SK-N-SH (cell line): ENCODE data around the gene ZNF665. TPM values are rescaled to one million over a fixed set of nuclear protein-coding genes. Genes with fewer than 3 reads are reported as not detected.

Experiments
- CTCF ChIA-PET: fragments of 300-600, 350-600 bp; formaldehyde crosslinking; extraction: SDS; loops from one replicate; lab custom pipeline; 2021; lab: Yijun Ruan, JAX
- POLR2A ChIA-PET: fragments of 350-600 bp; sonication (Branson Sonifier 250); formaldehyde crosslinking; extraction: SDS; loops from one replicate; lab custom pipeline; 2020; ENCODE audit warnings: antibody characterized with exemption, inconsistent platforms; lab: Yijun Ruan, JAX
- DNase-seq: peaks from one replicate; pipeline ENCODE4 v3.0.0; 2012
- H2AFZ ChIP-seq: fragments of 200-600 bp; sonication (generic); 2 replicates; pipeline ENCODE4 v1.8.1; 2016; ENCODE audit warnings: antibody characterized with exemption, mild to moderate bottlenecking, low read depth
- H3F3A ChIP-seq: fragments of 200-600 bp; sonication (generic); replicated peaks from 2 replicates; pipeline ENCODE3; 2016; ENCODE audit warnings: antibody characterized with exemption, mild to moderate bottlenecking; ENCODE audit not compliant: insufficient read depth
- H3K27ac ChIP-seq, 2 experiments: fragments of 200-500 bp in 1 of 2; fragments of 200-600 bp in 1 of 2; sonication (Bioruptor generic) in 1 of 2; sonication (generic), shearing (Covaris generic) in 1 of 2; 2 replicates each; pipeline versions ENCODE4 v1.5.1 to v1.6.1; 2014 to 2016; ENCODE audit warnings: low read depth in 2 of 2, inconsistent platforms in 1 of 2, low read length in 1 of 2, mild to moderate bottlenecking in 1 of 2, mixed read lengths in 1 of 2
- H3K27me3 ChIP-seq: fragments of 200-600 bp; sonication (generic), shearing (Covaris generic); 2 replicates; pipeline ENCODE4 v1.6.1; 2016; ENCODE audit warnings: mixed run types; ENCODE audit not compliant: insufficient read depth
- H3K36me3 ChIP-seq, 2 experiments: fragments of 200-500 bp in 1 of 2; fragments of 200-600 bp in 1 of 2; sonication (Bioruptor generic) in 1 of 2; sonication (generic) in 1 of 2; replicated peaks in 1 of 2; 2 replicates each; pipeline versions ENCODE3 to v1.5.1; 2014 to 2016; ENCODE audit warnings: low read length in 1 of 2, mild to moderate bottlenecking in 1 of 2; ENCODE audit not compliant: insufficient read depth in 2 of 2, control insufficient read depth in 1 of 2
- H3K4me1 ChIP-seq, 2 experiments: fragments of 200-500 bp in 1 of 2; fragments of 200-600 bp in 1 of 2; sonication (Bioruptor generic) in 1 of 2; sonication (generic), shearing (Covaris generic) in 1 of 2; 2 replicates each; pipeline versions ENCODE4 v1.5.1 to v1.6.1; 2014 to 2016; ENCODE audit warnings: low read depth in 1 of 2, low read length in 1 of 2, mixed run types in 1 of 2; ENCODE audit not compliant: insufficient read depth in 2 of 2, control insufficient read depth in 1 of 2
- H3K4me2 ChIP-seq: fragments of 200-600 bp; sonication (generic), shearing (Covaris generic); 2 replicates; pipeline ENCODE4 v1.6.1; 2017; ENCODE audit warnings: mixed run types
- H3K4me3 ChIP-seq, 2 experiments: fragments of 200-500 bp in 1 of 2; fragments of 200-600 bp in 1 of 2; sonication (Bioruptor generic) in 1 of 2; sonication (generic), shearing (Covaris generic) in 1 of 2; 2 replicates each; pipeline versions ENCODE4 v1.5.1 to v1.8.1; 2014 to 2016; ENCODE audit warnings: low read depth in 2 of 2, inconsistent platforms in 1 of 2, low read length in 1 of 2, mild to moderate bottlenecking in 1 of 2, mixed read lengths in 1 of 2, moderate library complexity in 1 of 2
- H3K79me2 ChIP-seq: fragments of 200-600 bp; sonication (generic); 2 replicates; pipeline ENCODE4 v1.8.1; 2017; ENCODE audit warnings: mild to moderate bottlenecking; ENCODE audit not compliant: insufficient read depth
- H3K9ac ChIP-seq: fragments of 200-600 bp; sonication (generic); 2 replicates; pipeline ENCODE4 v1.6.1; 2017; ENCODE audit warnings: mixed run types
- H3K9me2 ChIP-seq: fragments of 200-600 bp; sonication (generic); 2 replicates; pipeline ENCODE4 v1.6.1; 2017; ENCODE audit warnings: mixed run types
- H3K9me3 ChIP-seq: fragments of 200-600 bp; sonication (generic); 2 replicates; pipeline ENCODE4 v1.6.1; 2017; ENCODE audit warnings: mixed run types, mild to moderate bottlenecking, moderate library complexity
- H4K20me1 ChIP-seq: fragments of 200-600 bp; sonication (generic); 2 replicates; pipeline ENCODE4 v1.6.1; 2017; ENCODE audit warnings: mild to moderate bottlenecking, mixed run types; ENCODE audit not compliant: insufficient read depth
- CHD2 ChIP-seq: fragments of 150-350 bp; IDR thresholded peaks from 2 replicates; pipeline ENCODE4 v1.6.1; 2018; ENCODE audit warnings: low read length; ENCODE audit not compliant: partially characterized antibody
- ELF1 ChIP-seq: IDR thresholded peaks from 2 replicates; pipeline ENCODE4 v1.4.0; 2012
- EP300 ChIP-seq, 2 experiments: IDR thresholded peaks; 2 replicates each; pipeline versions ENCODE4 v1.4.0 to v1.6.1; 2012; ENCODE audit warnings: borderline replicate concordance in 1 of 2, low read depth in 1 of 2, low read length in 1 of 2
- EZH2phosphoT487 ChIP-seq: fragments of 200-600 bp; sonication (generic); IDR thresholded peaks from 2 replicates; pipeline ENCODE4 v1.6.1; 2017; ENCODE audit warnings: low read depth, mixed run types, mild to moderate bottlenecking, antibody characterized with exemption, moderate library complexity, borderline replicate concordance
- FOSL2 ChIP-seq: IDR thresholded peaks from 2 replicates; pipeline ENCODE4 v1.4.0; 2012; ENCODE audit warnings: low read depth, mild to moderate bottlenecking, moderate library complexity, borderline replicate concordance
- GABPA ChIP-seq: IDR thresholded peaks from 2 replicates; pipeline ENCODE4 v1.4.0; 2012; ENCODE audit warnings: low read depth, mild to moderate bottlenecking
- GATA2 ChIP-seq: sonication (generic); formaldehyde crosslinking; IDR thresholded peaks from 2 replicates; pipeline ENCODE4 v1.5.0; 2020; ENCODE audit warnings: mild to moderate bottlenecking, missing genetic modification reagents
- MXI1 ChIP-seq: IDR thresholded peaks from 2 replicates; pipeline ENCODE4 v1.6.1; 2012; ENCODE audit warnings: mild to moderate bottlenecking, low read depth, low read length, improper control_type of control experiment
- NRF1 ChIP-seq: IDR thresholded peaks from 2 replicates; pipeline ENCODE4 v1.6.1; 2012; ENCODE audit warnings: low read depth, mild to moderate bottlenecking, low read length
- PBX3 ChIP-seq: IDR thresholded peaks from 2 replicates; pipeline ENCODE4; 2012
- POLR2AphosphoS5 ChIP-seq: IDR thresholded peaks from 2 replicates; pipeline ENCODE4 v1.6.1; 2012; ENCODE audit warnings: low read depth, low read length
- RAD21 ChIP-seq: IDR thresholded peaks from 2 replicates; pipeline ENCODE4 v1.6.1; 2012; ENCODE audit warnings: mild to moderate bottlenecking, low read length
- RFX5 ChIP-seq: IDR thresholded peaks from 2 replicates; pipeline ENCODE4 v1.6.1; 2012; ENCODE audit warnings: mild to moderate bottlenecking, improper control_type of control experiment, low read length
- RXRA ChIP-seq: IDR thresholded peaks from 2 replicates; pipeline ENCODE4 v1.4.0; 2012; ENCODE audit warnings: low read depth, mild to moderate bottlenecking, borderline replicate concordance
- TAF1 ChIP-seq: IDR thresholded peaks from 2 replicates; pipeline ENCODE4 v1.6.1; 2012; ENCODE audit warnings: low read depth, mild to moderate bottlenecking, low read length, moderate library complexity, borderline replicate concordance
- TCF12 ChIP-seq: IDR thresholded peaks from 2 replicates; pipeline ENCODE4 v1.4.0; 2012
- YY1 ChIP-seq: IDR thresholded peaks from 2 replicates; pipeline ENCODE4 v1.4.0; 2012; ENCODE audit warnings: low read depth, mild to moderate bottlenecking
- WGBS: methylation state at CpG from one replicate; pipeline ENCODE4 v1.1.6; 2017; ENCODE audit warnings: low lambda C conversion rate; 5-methylcytosine and 5-hydroxymethylcytosine counted together
- polyA plus RNA-seq, 3 experiments: library from polyadenylated mRNA; depleted of rRNA; stranded (reverse); fragments of >200 nt; gene quantifications; 2 replicates each; pipeline ENCODE4 v1.2.3, GENCODE V29; 2012
- TF ChIP-seq, protein P1 (sequence below): fragments of 150-350 bp; IDR thresholded peaks from 2 replicates; pipeline ENCODE4 v1.6.1; 2016; ENCODE audit warnings: mild to moderate bottlenecking, low read depth, low read length
- TF ChIP-seq, protein P2 (sequence below): IDR thresholded peaks from 2 replicates; pipeline ENCODE4 v1.4.0; 2012; ENCODE audit warnings: low read depth

Gene ZNF665
- polyA plus RNA-seq, 1 of the 3 experiments (the other 2 are of a cell fraction) = 3.2 TPM

DNA sequence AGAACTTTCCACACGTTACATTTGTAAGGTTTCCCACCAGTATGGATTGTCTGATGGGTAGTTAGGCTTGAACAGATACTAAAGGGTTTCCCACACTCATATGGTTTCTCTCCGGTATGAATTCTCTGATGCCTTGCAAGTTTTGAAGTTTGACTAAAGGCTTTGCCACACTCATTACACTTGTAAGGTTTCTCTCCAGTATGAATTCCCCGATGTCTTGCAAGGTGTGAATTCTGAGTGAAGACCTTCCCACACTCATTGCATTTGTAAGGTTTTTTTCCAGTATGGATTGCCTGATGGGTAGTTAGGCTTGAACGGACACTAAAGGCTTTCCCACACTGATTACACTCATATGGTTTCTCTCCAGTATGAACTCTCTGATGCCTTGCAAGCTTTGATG, 52.8 kb downstream of the ZNF665 start (continued):
- no peak for TF ChIP-seq PBX3
- TF ChIP-seq FOSL2 = no peak

DNA sequence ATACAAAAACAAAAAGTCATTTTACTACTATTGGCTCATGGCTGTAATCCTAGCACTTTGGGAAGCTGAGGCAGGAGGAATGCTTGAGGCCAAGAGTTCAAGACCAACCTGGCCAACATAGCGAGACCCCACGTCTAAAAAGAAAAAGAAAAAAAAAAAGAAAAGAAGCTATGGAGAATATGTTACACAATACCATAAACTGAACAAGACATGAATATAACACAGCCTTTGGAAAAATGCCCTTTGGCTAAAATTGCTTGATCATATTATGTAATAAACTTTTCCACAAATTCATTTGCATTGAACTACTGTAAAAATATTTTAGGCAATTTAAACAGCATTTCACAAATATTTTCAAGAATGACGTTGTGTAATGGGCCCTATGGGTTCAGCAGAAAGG, 56.7 kb downstream of the ZNF665 start:
- H3K9ac ChIP-seq = no peak overlapping the region
- no peak overlapping the region for H2AFZ ChIP-seq
- no peak overlapping the region for H3K27ac ChIP-seq
- H3K27me3 ChIP-seq = no peaks in the 10 kb centered on the region
- no peaks in the 10 kb centered on the region for H3K9me2 ChIP-seq
- H3K4me1 ChIP-seq = peaks cover 0 to 5% of the 10 kb centered on the region in 2 experiments; a peak in 1 of 4 replicates
- H4K20me1 ChIP-seq = no peaks in the 10 kb centered on the region
- no peak for DNase-seq
- 76% methylated on average over 3 of the region's 3 CpGs for WGBS
- no peak for TF ChIP-seq GATA2
- TF ChIP-seq TAF1 = no peak
- TF ChIP-seq, protein P1, sequence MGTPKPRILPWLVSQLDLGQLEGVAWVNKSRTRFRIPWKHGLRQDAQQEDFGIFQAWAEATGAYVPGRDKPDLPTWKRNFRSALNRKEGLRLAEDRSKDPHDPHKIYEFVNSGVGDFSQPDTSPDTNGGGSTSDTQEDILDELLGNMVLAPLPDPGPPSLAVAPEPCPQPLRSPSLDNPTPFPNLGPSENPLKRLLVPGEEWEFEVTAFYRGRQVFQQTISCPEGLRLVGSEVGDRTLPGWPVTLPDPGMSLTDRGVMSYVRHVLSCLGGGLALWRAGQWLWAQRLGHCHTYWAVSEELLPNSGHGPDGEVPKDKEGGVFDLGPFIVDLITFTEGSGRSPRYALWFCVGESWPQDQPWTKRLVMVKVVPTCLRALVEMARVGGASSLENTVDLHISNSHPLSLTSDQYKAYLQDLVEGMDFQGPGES = no peak
- no peak for TF ChIP-seq PBX3
- TF ChIP-seq RXRA = no peak
- TF ChIP-seq TCF12 = no peak
- no peak for TF ChIP-seq RAD21
- peaks cover 14% of the 10 kb centered on the region; the same call in 1 of the 2 replicates for H3K9me3 ChIP-seq
- H3F3A ChIP-seq = no peaks in the 10 kb centered on the region
- peaks cover 4 to 16% of the 10 kb centered on the region in 2 experiments for H3K36me3 ChIP-seq
- H3K4me2 ChIP-seq = no peak overlapping the region
- no peaks in the 10 kb centered on the region for H3K79me2 ChIP-seq
- no peak overlapping the region for H3K4me3 ChIP-seq
- ChIA-PET CTCF (no interaction called here), POLR2A (no interaction called here)

- ChIA-PET POLR2A (no interaction called here), CTCF (no interaction called here)
- Histone ChIP-seq H3K27me3 (no peaks in the 10 kb centered on the region), H3K4me3 (peak within 1 kb of the TSS; percentile 54 to 61), H3F3A (no peaks in the 10 kb centered on the region), H3K9me3 (peaks cover 2% of the 10 kb centered on the region; the same call in 1 of the 2 replicates), H3K79me2 (no peaks in the 10 kb centered on the region), H3K4me1 (peaks cover 0 to 5% of the 10 kb centered on the region in 2 experiments; a peak in 1 of 4 replicates), H3K9ac (peak within 1 kb of the TSS; percentile 40; the same call in 1 of the 2 replicates), H3K27ac (peak within 1 kb of the TSS in 1 of 2 experiments; percentile 58; a peak in 1 of 4 replicates), H3K4me2 (peak within 1 kb of the TSS; percentile 44; the same call in 1 of the 2 replicates), H3K9me2 (no peaks in the 10 kb centered on the region), H3K36me3 (no peaks in the 10 kb centered on the region), H2AFZ (no peak within 1 kb of the TSS), H4K20me1 (no peaks in the 10 kb centered on the region)
- TF ChIP-seq YY1 (no peak), CHD2 (peak; percentile 21), TAF1 (no peak), POLR2AphosphoS5 (peak; percentile 56), GABPA (no peak), TCF12 (no peak), ELF1 (no peak), NRF1 (peak; percentile 65), MXI1 (peak; percentile 58; the same call in 1 of the 2 replicates), EP300 (IDR thresholded peaks at IDR 0.05; ENCODE audit: borderline replicate concordance in 1 of 2, low read depth in 1 of 2, low read length in 1 of 2) (no peak), EZH2phosphoT487 (no peak), GATA2 (no peak), RFX5 (no peak)
- TF ChIP-seq, protein P1 = no peak
- TF ChIP-seq, protein P2, sequence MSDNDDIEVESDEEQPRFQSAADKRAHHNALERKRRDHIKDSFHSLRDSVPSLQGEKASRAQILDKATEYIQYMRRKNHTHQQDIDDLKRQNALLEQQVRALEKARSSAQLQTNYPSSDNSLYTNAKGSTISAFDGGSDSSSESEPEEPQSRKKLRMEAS = peak; percentile 88
- peak; percentile 89 for DNase-seq
- 6% methylated on average over 38 of the region's 51 CpGs for WGBS
Measured at GRCh38 chr19:53132141-53132991, 60.8 kb downstream of the ZNF665 start, which contains the start of gene ZNF415. Gene ZNF415 (minus strand): TSS chr19:53132910. CDS start chr19:53122676, 10,234 bp downstream.
